Measurements from ENCODE around the gene GRIA2.

GRIA2 gene

DNA sequence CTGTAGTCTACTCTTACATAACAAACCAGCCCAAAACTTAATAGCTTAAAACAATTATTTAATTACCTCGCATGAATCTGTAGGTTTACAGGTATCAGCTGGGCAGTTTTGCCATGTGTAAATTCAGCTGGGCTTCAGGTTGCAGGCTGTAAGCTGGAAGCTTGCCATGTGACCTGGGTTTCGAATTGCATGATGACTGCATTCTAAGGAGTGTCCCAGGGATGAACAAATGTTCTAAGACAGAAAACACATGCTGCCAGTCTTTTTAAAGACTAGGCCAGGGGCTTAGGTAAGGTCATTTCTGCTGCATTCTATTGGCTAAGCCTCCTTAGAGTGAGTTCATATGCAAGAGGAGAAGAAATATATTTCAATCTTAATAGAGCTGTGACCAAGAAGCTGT is 44.8 kb downstream of the GRIA2 start:
- DNase-seq (ENCODE audit: low read depth), result no peak

DNA sequence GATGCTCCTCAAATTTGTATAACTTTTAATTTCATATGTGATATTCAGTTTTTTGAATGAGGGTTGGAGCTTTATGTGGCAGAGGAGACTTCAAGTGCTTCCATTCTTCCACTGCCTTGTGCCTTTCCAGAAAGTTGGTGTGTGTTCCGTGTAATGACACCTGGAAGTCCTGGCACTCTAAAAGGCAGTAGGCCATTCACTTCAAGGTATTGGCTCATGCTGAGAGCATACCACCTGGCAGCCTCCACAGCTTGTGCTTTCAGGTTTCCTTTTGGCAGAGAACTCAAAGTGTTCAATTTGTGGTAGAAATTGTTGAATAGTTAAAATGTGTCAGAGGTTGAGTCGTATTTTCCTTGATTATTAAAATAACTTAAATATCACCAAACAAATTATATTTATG is 49.6 kb downstream of the GRIA2 start:
- DNase-seq (ENCODE audit: low read depth), result no peak

DNA sequence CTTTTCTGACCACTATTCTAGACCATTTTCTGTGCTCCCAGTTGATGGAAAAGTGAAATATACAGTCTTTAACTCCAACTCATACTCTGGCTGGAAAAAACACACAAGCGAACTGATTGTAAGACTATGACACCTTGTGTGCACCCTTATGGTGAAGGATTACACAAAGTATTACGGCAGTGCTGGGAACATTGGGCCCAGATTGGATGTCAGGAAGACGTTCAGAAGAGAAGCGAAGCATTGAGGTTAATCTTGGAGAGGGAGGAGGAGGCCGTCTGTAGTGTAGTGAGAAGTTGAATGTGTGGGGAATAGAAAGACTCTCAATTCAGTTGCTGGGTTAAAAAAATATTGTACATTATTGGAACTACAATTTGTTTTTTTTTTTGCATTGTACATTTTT is 50.0 kb downstream of the GRIA2 start:
- DNase-seq (ENCODE audit: low read depth), result no peak

DNA sequence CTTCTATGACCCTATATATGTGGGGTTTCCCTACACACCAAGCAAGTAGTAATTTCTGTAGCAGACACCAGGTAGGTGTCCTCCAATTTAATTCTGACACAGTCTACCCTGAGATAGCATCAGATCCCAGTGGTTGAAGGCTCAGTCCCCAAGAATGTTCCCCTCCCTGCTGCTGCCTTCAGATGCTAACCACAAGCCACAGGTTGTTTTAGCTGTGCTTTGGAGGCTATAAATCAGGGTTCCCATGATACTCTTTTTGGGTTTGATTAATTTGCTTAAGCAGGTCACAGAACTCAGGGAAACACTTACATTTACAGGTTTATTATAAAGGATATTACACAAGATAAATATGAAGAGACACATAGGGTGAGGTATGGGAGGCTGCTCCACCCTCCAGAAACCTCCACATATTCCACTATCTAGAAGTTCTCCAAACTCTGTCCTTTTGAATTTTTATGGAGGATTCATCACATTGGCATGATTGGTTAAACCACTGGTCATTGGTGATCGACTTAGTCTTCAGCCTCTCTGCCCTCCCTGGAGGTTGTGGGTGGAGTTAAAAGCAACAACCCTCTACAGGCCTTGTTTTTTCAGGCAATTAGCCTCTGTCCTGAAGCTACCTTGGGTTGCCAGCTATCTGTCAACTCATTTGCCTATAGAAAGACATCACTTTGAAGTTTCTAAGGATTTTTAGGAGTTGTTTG is 50.8 kb downstream of the GRIA2 start:
- peak; percentile 45 for DNase-seq (ENCODE audit: low read depth)

DNA sequence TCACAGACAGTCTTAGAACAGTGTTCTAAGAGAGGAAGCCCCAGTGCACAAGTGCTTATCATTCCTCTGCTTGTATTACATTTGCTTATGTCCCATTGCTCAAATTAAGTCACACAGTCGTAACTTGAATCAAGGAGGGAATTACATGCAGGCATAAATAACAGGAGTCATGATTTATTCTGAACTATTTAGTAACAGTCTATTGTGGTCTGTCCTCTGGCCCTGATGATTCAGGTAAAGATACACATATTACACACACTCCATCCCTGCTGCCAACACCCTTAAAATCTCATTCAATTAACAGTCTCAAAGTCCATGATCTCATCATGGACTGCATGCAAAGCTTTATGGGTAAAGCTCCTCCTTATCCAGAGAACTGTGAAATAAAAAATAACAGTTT is 60.1 kb downstream of the GRIA2 start:
- DNase-seq (ENCODE audit: low read depth), result no peak

DNA sequence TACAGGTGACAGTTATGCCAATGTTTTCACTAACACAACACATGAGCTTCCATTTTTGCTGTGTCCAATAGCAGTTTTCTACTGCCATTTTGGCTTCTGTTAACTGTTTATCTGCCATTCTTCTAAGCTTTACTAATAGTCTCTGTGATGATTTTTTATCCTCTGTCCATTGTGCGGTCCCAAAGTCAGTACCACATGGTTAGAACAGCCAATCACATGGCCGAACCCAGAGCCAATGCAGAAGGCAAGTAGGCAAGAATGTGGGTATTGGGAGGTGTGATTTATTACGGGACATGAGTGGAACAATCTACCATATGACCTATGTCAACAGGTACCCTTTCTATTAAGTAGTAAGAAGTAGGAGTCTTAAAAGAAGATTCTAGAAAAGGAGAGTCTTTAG is 61.5 kb downstream of the GRIA2 start:
- no peak for DNase-seq (ENCODE audit: low read depth)

DNA sequence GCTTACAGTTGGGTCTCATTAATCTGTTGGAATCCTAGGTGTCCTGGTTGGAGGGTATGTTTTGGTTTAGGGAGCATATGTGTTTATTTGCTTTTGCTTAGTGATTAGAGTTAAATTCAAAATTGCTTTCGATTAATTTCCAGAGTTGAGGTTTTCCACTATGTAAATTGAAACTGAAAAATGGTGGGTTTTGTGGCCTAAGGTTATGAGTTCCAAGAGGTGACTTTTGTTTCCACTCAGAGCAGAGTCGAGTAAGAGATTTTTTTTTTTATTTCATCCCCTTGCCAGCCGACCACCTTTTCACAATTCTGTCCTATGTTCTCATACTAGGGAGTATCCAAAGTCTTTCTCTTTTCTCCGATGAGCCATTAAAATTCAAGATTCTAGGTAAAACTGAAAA is 66.9 kb downstream of the GRIA2 start:
- no peak for DNase-seq (ENCODE audit: low read depth)

DNA sequence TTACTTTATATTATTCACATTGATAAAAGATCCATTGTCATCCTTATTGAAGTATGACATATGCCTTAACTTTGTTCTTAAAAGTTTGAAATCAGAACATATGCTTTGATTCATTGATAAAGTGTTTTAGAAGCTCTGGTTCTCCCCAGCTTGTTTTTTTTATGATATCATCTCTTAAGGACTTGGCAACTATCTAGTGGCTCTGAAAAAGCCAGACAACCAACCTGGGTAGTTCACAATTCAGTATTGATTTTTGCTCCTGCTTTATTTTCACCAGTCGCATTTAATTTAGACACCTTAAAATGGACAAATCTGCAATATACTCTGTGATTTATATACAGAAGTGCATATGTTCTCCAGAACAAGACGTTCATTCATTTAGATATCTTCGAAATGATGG is 70.1 kb downstream of the GRIA2 start:
- no peak for DNase-seq (ENCODE audit: low read depth)

DNA sequence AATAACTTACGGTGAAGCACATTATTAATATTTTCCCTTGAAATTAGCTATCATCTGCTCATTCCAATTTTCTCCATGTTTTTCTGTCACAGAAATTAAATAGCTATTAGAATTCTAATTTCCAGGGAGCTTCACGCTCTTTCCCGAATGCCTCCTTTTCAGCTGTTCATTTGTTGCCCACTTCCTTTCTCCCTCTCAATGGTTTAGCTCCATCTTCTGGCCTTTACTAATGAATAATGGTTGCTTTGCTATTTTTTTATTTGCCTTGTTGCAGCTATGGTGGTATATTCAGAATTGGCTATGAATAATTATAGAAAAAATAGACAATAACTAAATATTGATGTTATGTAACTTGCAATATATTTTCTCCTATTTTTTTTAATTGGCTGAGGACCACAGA is 70.5 kb downstream of the GRIA2 start:
- no peak for DNase-seq (ENCODE audit: low read depth)

DNA sequence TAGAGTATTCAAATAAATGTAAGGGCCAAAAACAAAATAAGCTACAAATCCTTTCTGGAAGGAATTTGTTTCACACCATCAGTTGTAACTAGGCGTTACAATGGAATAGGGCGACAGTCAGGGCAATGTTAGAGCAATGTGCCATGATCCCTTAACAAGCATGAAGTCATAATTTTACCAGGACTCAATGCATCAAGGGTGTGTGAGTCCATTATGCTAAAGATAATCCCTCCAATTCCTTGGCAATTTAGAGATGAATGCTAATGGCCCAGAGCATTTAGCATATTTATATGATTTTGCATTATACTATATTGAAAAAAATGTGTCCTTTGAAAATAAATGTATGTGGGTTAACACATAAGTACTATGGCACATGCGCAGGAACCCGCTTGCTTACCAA is 73.1 kb downstream of the GRIA2 start:
- DNase-seq (ENCODE audit: low read depth), result no peak

DNA sequence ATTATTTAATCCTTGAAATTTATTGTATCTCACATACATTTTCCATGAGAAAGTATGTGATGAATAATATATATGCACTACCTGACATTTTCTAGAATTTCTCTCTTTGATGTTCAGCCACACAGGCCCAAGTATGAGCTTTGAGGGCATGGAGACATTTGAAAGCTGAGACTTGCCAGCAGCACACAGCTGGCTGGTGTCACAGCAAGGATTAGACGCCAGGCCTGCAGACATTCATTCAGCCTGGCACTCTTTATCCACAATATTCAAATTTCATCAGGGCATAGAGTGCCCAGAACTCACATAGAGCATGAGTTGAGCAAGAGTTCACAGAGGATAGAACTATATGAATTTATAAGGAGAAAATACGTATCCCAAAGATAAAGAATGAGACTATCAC is 74.0 kb downstream of the GRIA2 start:
- no peak for DNase-seq (ENCODE audit: low read depth)

DNA sequence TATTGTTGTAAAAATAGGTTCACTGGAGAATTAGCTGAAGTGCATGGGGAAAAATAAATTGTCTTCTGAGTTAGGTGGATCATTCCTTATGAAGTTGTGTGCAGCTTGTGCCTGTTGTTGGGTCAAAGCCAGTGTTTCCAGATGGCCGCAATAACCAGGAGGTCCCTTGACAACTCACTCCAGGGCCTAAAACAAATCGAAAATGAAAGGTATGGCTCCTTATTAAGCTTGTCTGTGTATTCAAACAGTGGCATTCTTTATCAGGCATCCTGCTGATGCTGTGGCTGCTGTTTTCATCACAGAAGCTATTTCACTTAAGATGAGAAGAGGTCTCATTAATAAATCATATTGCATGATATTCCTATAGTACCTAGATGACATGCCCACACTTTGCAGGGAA is 80.2 kb downstream of the GRIA2 start:
- DNase-seq (ENCODE audit: low read depth), result no peak

DNA sequence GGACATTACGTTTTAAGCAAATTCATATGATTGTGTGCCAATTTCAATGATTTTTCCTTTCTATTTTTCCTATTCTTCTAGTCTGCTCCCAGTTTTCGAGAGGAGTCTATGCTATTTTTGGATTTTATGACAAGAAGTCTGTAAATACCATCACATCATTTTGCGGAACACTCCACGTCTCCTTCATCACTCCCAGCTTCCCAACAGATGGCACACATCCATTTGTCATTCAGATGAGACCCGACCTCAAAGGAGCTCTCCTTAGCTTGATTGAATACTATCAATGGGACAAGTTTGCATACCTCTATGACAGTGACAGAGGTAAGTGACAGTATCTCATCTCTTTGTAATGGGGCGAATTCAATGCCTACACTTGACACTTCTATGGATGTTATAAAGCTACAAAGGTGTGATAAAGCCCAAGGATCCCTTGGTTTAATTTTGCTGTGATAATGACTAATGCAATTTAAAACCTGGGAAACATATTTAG is 83.0 kb downstream of the GRIA2 start:
- DNase-seq (ENCODE audit: low read depth), result no peak

DNA sequence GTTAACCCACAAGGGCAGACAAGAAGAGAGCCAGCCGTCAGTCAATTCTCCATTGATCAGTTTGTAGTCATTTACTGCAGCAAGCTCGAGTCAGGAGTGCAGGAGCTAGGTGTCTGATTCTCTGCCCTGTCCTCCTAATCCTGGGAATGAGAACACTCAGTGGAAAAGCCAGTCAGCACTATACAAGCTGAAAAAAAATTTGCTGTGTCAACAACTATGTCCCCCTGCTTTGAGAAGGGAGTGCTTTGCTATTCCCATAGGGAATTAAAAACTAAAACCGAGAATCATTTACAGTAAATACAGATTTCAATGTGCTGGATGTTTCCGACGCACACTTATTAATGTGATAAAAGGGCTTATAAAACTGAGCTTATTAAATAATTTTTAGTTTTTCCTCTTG is 84.2 kb downstream of the GRIA2 start:
- no peak for DNase-seq (ENCODE audit: low read depth)

DNA sequence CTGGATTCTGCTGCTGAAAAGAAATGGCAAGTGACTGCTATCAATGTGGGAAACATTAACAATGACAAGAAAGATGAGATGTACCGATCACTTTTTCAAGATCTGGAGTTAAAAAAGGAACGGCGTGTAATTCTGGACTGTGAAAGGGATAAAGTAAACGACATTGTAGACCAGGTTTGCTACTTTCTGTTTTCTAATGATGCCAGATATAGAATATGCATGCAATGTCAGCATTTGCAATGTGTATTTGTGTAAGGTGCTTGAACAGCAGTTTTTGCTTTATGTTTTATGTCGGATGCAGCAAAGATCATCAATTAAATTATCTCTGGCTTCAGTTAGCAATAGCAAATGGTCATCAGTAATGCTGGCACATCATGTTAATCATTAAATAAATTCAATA is 92.2 kb downstream of the GRIA2 start:
- DNase-seq (ENCODE audit: low read depth), result no peak

DNA sequence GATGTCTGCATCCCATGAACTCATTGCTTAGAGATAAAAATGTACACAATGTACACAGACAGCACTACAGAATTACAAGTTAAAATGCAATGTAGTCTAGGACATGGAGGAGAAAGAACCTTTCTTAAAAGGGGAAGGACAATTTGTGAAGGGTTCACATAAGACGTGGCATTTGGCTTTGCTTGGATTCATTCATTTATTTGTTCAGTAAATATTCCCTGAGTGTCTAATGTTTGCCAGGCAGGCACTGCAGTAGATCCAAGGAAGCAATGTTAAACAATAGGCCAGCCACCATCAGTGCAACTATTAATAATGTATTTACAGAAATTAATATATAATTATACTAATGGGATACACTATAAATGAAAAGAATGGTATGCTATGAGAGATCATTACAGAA is 94.4 kb downstream of the GRIA2 start:
- no peak for DNase-seq (ENCODE audit: low read depth)

DNA sequence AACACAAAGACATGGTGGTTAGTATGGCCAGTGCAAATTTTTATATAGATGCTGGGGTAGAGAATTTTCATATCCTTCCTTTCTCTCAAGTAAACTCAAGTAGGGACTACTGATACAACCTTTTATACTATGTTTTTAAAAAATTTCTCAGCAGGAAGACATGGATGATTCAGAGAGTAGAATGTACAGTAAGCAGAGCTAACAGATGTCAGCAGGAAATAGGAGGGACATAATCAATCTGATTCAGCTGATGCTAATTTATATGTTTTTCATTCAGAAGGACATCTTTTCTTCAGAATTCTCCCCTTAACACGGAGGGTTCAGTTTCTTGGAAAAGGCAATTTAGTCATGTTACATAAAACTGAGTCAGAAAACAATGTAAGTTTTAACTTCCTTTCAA is 95.4 kb downstream of the GRIA2 start:
- DNase-seq (ENCODE audit: low read depth), result no peak

DNA sequence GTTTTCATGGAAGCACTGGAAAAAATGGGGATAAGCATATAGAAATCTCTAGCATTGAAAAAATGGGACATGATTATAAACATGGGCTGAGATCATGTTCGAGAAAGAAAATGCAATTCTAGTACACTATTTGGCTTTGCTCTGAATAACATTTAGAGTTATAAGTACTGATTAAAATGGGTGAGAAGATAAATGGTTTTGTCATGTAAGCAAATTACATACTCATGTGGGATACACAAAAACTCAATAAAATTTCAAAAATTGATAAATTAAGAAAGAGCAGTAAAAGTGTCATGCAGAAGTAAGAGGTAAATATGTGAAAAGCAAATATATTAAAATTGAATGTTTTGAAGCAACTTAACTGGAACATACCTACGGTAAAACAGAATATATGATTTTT is 99.6 kb downstream of the GRIA2 start:
- DNase-seq (ENCODE audit: low read depth), result no peak

DNA sequence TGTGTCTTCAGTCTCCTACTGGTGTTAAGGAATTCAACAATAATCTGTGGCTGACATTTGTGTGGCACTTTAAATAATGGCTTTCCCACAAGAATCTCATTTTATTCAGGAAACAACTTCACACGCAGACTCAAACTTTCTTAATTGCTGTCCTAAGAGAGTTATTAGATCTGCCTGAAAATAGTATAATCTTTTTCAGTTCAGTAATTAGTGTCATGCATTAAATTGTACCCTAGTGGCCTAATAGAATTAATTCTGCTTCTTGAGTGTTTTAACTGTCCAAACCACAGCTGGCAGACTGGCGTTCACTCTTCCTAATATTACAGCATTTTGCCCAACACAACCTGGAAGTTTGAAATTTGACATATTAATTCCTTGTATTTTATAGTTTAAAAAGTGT is 107.1 kb downstream of the GRIA2 start:
- no peak for DNase-seq (ENCODE audit: low read depth)

DNA sequence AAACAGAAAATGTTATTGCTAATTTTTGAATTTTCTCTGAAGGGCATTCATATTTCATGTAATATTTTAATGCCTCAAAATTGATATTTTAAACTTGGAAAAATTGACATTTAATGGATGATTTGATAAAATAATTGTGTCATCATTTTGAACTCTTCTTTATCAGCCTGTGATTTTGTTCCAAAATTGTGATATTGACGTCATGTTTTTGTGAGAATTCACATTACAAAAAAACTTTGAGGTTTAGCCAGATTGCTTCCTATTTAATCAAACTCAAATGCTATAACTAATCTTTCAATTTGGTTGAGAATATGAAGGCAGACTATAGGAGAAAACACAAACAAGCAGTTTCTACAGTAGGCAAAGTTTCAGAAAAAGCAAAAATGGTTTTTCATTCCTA is 137.4 kb downstream of the GRIA2 start:
- no peak for DNase-seq (ENCODE audit: low read depth)

DNA sequence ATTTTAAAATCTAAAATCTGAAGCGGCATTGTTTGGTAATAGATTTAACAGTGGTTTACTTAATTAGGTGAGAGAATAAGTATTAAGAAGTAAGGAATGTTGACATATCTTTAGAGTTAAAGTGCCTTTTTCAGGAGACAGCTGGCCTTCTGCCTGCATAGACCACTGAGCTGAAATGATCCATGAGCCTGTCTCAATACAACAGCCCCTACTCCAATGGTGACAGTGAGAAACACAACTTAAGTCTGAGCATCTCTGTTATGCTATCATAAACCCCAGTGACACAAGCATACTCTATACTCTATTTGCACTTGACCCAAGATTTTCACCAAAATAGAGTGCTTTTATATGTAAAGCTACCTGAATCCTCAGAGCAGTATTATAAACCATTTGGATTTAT is 137.9 kb downstream of the GRIA2 start:
- no peak for DNase-seq (ENCODE audit: low read depth)

DNA sequence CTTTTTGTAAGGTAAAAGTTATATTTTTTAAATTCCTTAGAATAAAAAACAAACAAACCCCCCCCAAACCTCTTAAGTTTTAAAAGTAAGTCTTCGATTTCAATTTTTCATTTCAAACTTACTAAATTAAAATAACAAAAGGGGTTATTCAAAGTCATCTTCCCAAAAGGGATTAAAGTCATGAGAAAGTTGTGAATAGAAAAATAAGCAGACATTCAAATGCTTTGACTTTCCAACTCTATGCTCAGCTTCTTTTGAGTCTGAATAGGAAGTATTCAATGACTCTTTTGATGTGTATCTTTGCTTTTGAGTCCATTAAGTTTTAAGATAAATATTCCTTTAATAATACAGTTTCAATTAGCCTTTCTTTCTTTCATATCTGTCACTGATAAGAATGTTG is 138.3 kb downstream of the GRIA2 start:
- DNase-seq (ENCODE audit: low read depth), result no peak

DNA sequence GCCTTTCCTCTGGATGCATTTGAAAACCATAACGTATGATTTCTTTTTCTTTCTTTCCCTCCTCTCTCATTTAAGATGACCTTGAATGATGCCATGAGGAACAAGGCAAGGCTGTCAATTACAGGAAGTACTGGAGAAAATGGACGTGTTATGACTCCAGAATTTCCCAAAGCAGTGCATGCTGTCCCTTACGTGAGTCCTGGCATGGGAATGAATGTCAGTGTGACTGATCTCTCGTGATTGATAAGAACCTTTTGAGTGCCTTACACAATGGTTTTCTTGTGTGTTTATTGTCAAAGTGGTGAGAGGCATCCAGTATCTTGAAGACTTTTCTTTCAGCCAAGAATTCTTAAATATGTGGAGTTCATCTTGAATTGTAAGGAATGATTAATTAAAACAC is 142.8 kb downstream of the GRIA2 start:
- no peak for DNase-seq (ENCODE audit: low read depth)

DNA sequence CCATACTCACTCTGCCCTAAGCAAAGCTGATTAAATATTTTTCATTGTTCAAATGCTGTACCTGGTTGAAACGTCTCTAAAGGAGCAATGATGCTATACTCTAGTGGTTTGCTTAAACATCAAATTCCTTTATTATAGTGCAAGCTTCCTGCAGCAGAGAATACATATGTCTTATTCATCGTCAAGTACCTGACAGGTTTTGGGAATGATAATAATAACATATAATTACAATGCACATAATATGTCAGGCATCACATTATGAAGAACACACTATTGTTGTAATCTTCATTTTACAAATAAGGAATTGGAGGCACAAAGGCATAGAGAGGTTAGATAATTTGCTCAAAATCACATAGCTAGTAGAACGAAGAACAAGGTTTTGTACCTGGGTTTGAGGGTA is 151.6 kb downstream of the GRIA2 start:
- no peak for DNase-seq (ENCODE audit: low read depth)

DNA sequence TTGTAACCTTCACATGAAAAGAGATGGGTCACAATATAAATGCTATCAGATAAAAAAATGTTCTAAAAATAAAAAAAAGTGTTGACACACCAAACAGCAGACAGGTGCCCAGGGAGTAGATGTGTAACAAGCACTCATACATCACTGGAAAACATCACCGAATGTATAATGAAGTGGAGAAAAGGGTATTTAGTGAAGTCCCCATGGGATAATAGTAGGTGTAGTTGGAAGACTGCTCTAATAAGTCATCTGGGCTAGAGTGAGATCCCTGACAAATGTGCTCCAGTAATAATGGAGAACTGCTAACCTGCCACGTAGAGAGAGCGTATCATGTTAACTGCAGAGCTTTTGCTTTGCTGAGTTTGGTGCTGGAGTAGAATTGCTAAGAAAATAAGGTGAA is 152.0 kb downstream of the GRIA2 start:
- DNase-seq (ENCODE audit: low read depth), result no peak

Measured in HS-27A (cell line).